GM12878 (cell line): ENCODE data around the gene ZNF610. TPM values are rescaled to one million over a fixed set of nuclear protein-coding genes. Genes with fewer than 3 reads are reported as not detected.

Source experiments
- ATAC-seq: fragments of 200-7000 bp; cut with Tn5 transposase; 3 replicates; pipeline ENCODE4 v1.9.1; 2020; ENCODE audit warnings: mild to moderate bottlenecking, moderate library complexity
- BruUV-seq: library from RNA; stranded (reverse); fragments of 400-500 nt; replicated peaks from 2 replicates; lab custom pipeline; 2021; lab: Mats Ljungman, UMichigan
- CTCF ChIA-PET: fragments of 300-600 bp; sonication (Branson Sonifier 250); formaldehyde crosslinking; extraction: SDS; loops from one replicate; lab custom pipeline; 2021; ENCODE audit warnings: inconsistent platforms; lab: Yijun Ruan, JAX
- POLR2A ChIA-PET: fragments of 350-600 bp; formaldehyde crosslinking; extraction: SDS; loops from one replicate; lab custom pipeline; 2021; ENCODE audit warnings: inconsistent platforms; lab: Charles Lee
- RAD21 ChIA-PET: fragments of 300-600 bp; sonication (Branson Sonifier 250); formaldehyde crosslinking; loops from one replicate; lab custom pipeline; 2023; ENCODE audit warnings: antibody characterized with exemption; ENCODE audit not compliant: unreplicated experiment; lab: Charles Lee
- SMC1A ChIA-PET: fragments of 300-600 bp; sonication (Branson Sonifier 250); formaldehyde crosslinking; loops from one replicate; lab custom pipeline; 2023; ENCODE audit not compliant: unreplicated experiment, uncharacterized antibody; lab: Charles Lee
- DNase-seq: peaks from one replicate; pipeline ENCODE4 v3.0.0-alpha.2; 2011; ENCODE audit warnings: low read depth, low spot score
- FAIRE-seq: peaks from 3 replicates; lab custom pipeline; 2011; peaks lifted over from hg19 to GRCh38; lab: Jason Lieb, UNC
- H2AFZ ChIP-seq: 2 replicates; pipeline ENCODE4 v1.6.0; 2011; ENCODE audit warnings: low read depth, low read length, control low read depth; ENCODE audit not compliant: control insufficient read depth
- H3K27ac ChIP-seq: 2 replicates; pipeline ENCODE4 v1.5.1; 2011; ENCODE audit warnings: control low read depth; ENCODE audit not compliant: control insufficient read depth, insufficient read depth
- H3K27me3 ChIP-seq, 2 experiments: replicated peaks in 1 of 2; 2 replicates each; pipeline versions ENCODE4 v1.6.0 to v1.6.1; 2011; ENCODE audit warnings: low read length in 1 of 2; ENCODE audit not compliant: control insufficient read depth in 2 of 2, insufficient read depth in 2 of 2
- H3K36me3 ChIP-seq, 2 experiments: 2 replicates each; pipeline ENCODE4 v1.5.1; 2011; ENCODE audit warnings: low read length in 1 of 2; ENCODE audit not compliant: control insufficient read depth in 2 of 2, insufficient read depth in 2 of 2
- H3K4me1 ChIP-seq: 2 replicates; pipeline ENCODE4 v1.6.1; 2011; ENCODE audit warnings: mild to moderate bottlenecking, low read length, moderate library complexity, mixed read lengths; ENCODE audit not compliant: control insufficient read depth, insufficient read depth
- H3K4me2 ChIP-seq: 2 replicates; pipeline ENCODE4 v1.6.0; 2011; ENCODE audit warnings: control low read depth; ENCODE audit not compliant: control insufficient read depth, insufficient read depth
- H3K4me3 ChIP-seq: fragments of 200-600 bp; sonication (generic); 2 replicates; pipeline ENCODE4 v1.5.1; 2016
- H3K79me2 ChIP-seq: 2 replicates; pipeline ENCODE4 v1.6.0; 2011; ENCODE audit warnings: low read length; ENCODE audit not compliant: control insufficient read depth, insufficient read depth
- H3K9ac ChIP-seq: 2 replicates; pipeline ENCODE4 v1.8.0; 2011; ENCODE audit warnings: low read length, control low read depth, mixed read lengths; ENCODE audit not compliant: control insufficient read depth, insufficient read depth
- H3K9me3 ChIP-seq: replicated peaks from 3 replicates; pipeline ENCODE4 v1.5.1; 2011; ENCODE audit warnings: mild to moderate bottlenecking, low read length; ENCODE audit not compliant: control insufficient read depth, insufficient read depth
- H4K20me1 ChIP-seq: 2 replicates; pipeline ENCODE4 v1.6.0; 2011; ENCODE audit not compliant: control insufficient read depth, insufficient read depth
- ATF7 ChIP-seq: fragments of 450-650 bp; IDR thresholded peaks from 2 replicates; pipeline ENCODE4 v1.6.1; 2016; ENCODE audit warnings: low read depth, mild to moderate bottlenecking
- GABPA ChIP-seq: IDR thresholded peaks from 2 replicates; pipeline ENCODE4 v1.6.1; 2014; ENCODE audit warnings: antibody characterized with exemption, low read depth, mild to moderate bottlenecking, inconsistent platforms
- SP1 ChIP-seq: IDR thresholded peaks from one replicate; pipeline ENCODE4 v1.6.1; 2011; ENCODE audit warnings: low read depth, low read length
- STAT3 ChIP-seq: IDR thresholded peaks from 2 replicates; pipeline ENCODE4 v1.6.1; 2011; ENCODE audit warnings: low read depth, low read length, improper control_type of control experiment
- WGBS: methylation state at CpG from one replicate; pipeline ENCODE4 v1.1.6; 2016; ENCODE audit warnings: low lambda C conversion rate; ENCODE audit not compliant: insufficient replicate concordance, insufficient coverage; ENCODE audit errors: missing lambda C conversion rate; 5-methylcytosine and 5-hydroxymethylcytosine counted together
- in situ Hi-C: fragments of 300-500 bp; cut with MboI; formaldehyde crosslinking; loops from 9 replicates; pipeline ENCODE4 v1.14.3; 2018; ENCODE audit warnings: mixed read lengths
- intact Hi-C: fragments of 100-400 bp; cut with micrococcal nuclease; formaldehyde crosslinking; loops from one replicate; pipeline ENCODE4 v1.14.2; 2022; ENCODE audit not compliant: unreplicated experiment
- polyA plus RNA-seq, 11 experiments: library from polyadenylated mRNA; depleted of rRNA in 4 of 11; unstranded in 6 of 11; stranded (reverse) in 5 of 11; fragments of >200 nt; fragmentation: Nextera tagmentation in 4 of 11; fragmentation: Illumina TruSeq in 1 of 11; extraction: Ambion mirVana in 4 of 11; extraction: Trizol in 1 of 11; gene quantifications; 1 replicate in 1 of 11; 2 replicates in 10 of 11; pipeline versions ENCODE4 v1.2.1 to v1.2.3, GENCODE V29; 2011 to 2016; ENCODE audit warnings: inconsistent platforms in 2 of 11, missing spikeins in 2 of 11, low read depth in 1 of 11
- total RNA-seq, 4 experiments: library from RNA; depleted of rRNA in 3 of 4; stranded (reverse); fragments of >200 nt in 3 of 4; fragmentation: Illumina TruSeq in 1 of 4; extraction: Trizol in 1 of 4; gene quantifications; 2 replicates each; pipeline versions ENCODE4 v1.2.1 to v1.2.3, GENCODE V29; 2013 to 2021
- TF ChIP-seq, protein P1 (sequence below): fragments of 450-650 bp; formaldehyde crosslinking; IDR thresholded peaks from 2 replicates; pipeline ENCODE4 v1.4.0; 2020; ENCODE audit warnings: mild to moderate bottlenecking, moderate library complexity

ZNF610 gene
- total and polyA plus RNA-seq, 10 of the 15 experiments (the other 5 are each of a cell fraction or from before 2014, with no cell fraction given) = 0.11 to 1.2 (median 0.53) TPM

DNA sequence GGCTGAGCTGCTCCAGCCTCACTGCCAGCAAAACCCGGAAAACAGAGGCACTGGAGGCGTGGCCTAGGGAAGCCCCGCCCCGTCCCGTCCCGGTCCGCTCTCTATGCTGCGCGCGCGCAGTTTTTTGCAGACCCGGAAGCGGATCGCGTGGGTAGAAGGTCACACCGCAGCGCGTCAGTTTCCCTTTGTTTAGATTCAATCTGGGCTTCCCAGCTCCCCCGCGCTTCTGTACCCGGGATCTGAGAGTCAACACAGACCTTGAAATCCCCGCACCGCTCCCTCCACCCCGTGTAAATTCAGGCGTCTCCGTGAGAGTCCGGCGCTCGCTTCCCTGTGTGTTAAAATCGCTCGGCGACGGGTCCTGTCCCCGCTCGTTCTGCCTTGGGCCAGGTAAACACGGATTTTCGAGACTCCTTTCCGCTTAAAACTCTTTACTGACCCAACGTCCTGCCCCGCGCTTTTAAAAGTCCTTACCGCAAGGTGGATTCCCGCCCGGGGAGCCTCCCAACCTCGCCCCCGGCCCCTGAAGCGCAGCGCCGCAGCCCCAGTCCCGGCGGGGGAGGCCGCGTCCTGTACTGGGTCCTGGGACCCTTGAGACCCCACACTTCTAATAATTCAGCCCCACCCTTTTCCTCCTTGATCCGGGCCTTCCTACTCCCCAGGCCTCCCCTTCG lies at the start of gene ZNF610 (continued):
- TF ChIP-seq, protein P1, sequence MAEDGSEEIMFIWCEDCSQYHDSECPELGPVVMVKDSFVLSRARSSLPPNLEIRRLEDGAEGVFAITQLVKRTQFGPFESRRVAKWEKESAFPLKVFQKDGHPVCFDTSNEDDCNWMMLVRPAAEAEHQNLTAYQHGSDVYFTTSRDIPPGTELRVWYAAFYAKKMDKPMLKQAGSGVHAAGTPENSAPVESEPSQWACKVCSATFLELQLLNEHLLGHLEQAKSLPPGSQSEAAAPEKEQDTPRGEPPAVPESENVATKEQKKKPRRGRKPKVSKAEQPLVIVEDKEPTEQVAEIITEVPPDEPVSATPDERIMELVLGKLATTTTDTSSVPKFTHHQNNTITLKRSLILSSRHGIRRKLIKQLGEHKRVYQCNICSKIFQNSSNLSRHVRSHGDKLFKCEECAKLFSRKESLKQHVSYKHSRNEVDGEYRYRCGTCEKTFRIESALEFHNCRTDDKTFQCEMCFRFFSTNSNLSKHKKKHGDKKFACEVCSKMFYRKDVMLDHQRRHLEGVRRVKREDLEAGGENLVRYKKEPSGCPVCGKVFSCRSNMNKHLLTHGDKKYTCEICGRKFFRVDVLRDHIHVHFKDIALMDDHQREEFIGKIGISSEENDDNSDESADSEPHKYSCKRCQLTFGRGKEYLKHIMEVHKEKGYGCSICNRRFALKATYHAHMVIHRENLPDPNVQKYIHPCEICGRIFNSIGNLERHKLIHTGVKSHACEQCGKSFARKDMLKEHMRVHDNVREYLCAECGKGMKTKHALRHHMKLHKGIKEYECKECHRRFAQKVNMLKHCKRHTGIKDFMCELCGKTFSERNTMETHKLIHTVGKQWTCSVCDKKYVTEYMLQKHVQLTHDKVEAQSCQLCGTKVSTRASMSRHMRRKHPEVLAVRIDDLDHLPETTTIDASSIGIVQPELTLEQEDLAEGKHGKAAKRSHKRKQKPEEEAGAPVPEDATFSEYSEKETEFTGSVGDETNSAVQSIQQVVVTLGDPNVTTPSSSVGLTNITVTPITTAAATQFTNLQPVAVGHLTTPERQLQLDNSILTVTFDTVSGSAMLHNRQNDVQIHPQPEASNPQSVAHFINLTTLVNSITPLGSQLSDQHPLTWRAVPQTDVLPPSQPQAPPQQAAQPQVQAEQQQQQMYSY (CRISPR knock-in tag) = no peak
- TF ChIP-seq GABPA (peak; percentile 51), ATF7 (no peak), SP1 (peak; percentile 35)

DNA sequence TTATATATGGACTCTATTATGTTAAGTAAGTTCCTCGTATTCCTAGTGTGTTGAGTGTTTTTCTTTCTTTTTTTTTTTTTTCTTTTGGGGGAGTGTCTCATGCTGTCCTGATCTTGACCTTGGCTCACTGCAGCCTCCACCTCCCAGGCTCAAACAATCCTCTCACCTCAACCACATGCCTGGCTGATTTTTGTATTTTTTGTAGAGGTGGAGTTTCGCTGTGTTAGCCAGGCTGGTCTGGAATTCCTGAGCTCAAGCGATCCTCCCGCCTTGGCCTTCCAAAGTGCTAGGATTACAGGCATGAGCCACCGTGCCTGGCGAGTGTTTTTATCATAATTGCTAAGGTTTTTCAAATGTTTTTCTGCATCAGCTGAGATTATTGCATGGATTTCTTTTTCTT lies 49.8 kb upstream of the ZNF610 start:
- Histone ChIP-seq H3K27me3 (no peaks in the 10 kb centered on the region), H3K79me2 (no peaks in the 10 kb centered on the region; the same call in 1 of the 2 replicates), H4K20me1 (no peaks in the 10 kb centered on the region), H3K4me2 (no peak overlapping the region), H2AFZ (no peak overlapping the region), H3K9me3 (peaks cover 20% of the 10 kb centered on the region; the same call in 2 of the 3 replicates), H3K27ac (no peak overlapping the region), H3K36me3 (peaks cover 16 to 38% of the 10 kb centered on the region in 2 experiments), H3K9ac (no peak overlapping the region), H3K4me1 (no peaks in the 10 kb centered on the region), H3K4me3 (no peak overlapping the region)
- no TSS peak for BruUV-seq
- intact Hi-C loops (no loop called here), in situ Hi-C loops (no loop called here)
- CTCF ChIA-PET = interaction anchor here (0.7 kb wide), 1 partner anchor 11 kb away, joined by 3 read pairs; no protein-coding TSS in a partner anchor
- ATAC-seq (no peak), FAIRE-seq (no peak), DNase-seq (no peak)
- 98% methylated on average over 6 of the region's 6 CpGs for WGBS
- RAD21 ChIA-PET = no interaction called here
- no peak for TF ChIP-seq STAT3
- SMC1A ChIA-PET = no interaction called here
- POLR2A ChIA-PET = interaction anchor here (0.6 to 0.7 kb wide), 2 partner anchors 247 to 508 kb away, joined by 4 to 5 read pairs; no protein-coding TSS in a partner anchor
